Measurements from ENCODE around the gene FOXR1.

The FOXR1 gene

DNA sequence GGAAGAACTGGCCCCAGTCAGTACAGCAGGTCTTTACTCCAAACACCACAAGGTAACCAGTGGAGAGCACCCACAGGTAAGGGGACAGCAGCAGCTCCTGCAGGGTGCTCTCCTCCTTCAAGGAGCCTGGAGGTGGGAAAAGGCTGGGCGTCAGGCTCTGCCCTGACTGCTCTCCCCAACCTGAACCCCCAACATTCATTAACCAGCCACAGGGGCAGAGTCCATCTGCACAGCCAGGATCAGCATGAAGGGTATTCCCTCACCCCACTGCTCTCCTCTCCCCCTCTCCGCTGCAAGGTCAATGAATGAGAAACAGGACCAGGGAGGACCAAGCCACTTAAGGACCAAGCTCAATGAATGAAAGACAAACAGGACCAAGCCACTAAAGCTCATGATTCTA lies 55.4 kb downstream of the FOXR1 start:
- DNase-seq (ENCODE audit: low spot score) = no peak

DNA sequence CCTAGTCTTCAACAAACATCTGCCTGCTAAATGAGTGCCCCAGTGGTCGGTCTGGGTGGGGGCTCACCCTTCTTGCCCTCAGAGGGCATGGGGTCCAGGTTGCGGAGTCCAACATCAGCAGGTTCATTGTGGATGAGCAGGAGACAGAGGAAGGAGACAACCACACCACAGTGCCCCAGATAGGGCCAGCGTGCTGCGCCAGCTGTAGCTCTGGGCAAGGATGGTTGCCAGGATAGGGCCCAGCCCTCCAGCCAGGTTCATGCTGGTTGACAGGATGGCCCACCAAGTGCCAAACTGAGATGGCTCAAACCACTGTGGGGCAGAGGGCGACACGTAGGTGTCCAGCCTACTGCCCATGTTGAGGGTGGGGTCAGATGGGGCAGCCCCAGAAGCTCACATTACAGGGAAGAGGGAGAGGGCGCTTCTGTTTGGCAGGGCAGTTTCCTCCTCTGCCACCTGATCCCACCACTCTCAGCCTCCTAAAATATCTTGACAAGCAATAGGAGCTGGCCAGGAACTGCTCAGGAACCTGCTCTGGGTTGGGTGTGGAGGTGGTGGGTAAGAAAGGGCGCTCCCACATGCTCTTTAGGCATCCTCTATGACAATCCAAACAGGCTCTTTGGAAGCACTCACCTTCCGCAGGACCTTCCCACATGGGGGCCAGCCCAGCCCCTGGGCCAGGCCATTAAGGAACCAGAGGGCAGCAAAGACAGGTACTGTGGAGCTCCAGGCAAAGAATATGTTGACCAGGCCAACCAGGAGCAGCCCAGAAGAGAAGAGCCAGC lies 56.2 kb downstream of the FOXR1 start:
- no peak for DNase-seq (ENCODE audit: low spot score)

DNA sequence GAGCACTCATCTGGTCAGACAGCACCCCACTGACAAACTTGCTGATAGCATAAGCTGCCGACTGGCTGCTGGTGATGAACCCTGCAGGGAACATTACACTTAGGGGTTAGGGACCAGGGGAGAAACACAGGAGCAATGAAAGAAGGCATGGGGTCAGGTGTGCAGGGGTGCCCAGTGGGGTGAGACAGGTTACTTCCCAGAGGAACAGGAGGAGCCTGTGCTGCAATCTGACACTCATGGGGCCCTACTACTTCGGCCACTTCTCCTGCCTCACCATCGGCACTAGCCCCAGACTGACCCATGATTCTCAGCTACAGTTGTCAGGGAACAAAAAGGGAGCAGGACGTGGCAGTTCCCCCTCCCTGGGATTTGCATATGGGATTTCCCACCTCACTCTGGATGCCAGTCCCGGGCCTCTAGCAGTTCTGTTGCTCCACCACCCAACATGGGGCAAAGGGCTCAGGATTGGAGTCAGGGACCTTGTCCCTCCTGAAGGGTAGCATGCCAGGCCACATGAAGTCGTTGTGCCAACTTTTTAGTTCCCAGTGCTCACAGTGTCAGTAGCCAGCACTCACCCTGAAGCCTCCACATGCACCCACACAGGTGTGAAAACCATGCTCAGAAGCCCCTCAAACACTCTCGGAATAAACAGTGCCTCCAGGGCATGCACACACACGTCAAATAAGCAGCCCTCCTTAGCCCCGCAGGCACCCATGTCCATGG lies 56.9 kb downstream of the FOXR1 start:
- no peak for DNase-seq (ENCODE audit: low spot score)

DNA sequence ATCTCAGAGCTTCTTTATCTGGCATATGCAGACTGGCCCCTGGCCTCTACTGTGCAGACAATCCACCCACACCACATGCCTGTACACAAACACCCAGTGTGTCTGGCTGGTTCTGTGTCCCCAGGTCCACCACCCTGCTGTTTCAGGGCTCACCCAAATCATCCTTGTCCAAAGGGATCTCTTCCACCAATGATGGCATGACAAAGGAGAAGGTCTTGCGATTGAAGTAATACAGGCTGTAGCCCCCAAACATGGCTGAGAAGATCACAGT lies 57.4 kb downstream of the FOXR1 start:
- DNase-seq (ENCODE audit: low spot score) = no peak

DNA sequence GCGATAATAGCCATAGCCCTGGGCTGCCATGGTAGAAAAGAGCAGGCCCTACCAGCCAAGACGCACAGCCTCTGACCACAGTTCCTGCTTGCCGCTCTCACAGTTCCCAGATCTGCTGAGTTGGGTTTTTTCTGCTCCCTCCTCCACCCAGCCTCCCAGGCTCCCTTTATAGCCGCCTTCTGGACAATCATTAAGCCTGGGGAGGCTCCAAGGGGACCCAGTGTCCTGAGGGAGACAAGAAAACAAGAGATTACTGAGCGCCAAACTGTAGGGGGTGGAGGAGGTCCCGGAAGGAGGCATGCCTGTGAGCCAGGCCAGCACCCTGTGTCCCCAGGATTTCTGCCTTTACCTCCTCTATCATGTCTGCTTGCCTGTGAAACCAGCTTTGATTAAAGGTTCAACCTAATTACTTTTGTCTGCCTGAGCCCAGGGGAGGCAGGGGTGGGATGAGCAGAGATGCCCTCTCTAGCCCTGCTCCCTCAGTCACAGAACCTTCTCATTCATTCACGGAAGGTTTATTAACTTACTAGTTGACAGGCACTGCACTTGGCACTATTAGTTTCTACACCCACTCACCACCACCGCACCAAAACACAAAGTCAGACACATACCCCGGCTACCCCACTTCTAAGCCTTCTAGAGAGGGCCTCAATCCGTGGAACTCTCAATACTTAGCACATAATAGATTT lies 57.9 kb downstream of the FOXR1 start:
- DNase-seq (ENCODE audit: low spot score) = no peak

DNA sequence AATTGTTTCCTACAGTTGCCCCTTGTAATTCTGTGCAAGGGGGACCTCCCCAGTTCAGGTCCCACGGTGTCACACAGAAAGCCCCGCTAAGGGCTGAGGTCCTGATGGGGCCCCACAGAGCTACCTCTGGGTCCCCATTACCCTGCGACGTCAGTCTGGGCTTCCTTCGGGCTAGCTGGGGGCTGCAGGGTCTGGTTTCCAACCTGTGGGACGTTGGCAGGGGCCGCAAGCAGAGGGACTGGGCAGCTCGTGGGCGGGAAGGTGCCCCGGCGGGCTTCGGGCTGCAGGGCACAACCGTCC lies 58.4 kb downstream of the FOXR1 start:
- no peak for DNase-seq (ENCODE audit: low spot score)

DNA sequence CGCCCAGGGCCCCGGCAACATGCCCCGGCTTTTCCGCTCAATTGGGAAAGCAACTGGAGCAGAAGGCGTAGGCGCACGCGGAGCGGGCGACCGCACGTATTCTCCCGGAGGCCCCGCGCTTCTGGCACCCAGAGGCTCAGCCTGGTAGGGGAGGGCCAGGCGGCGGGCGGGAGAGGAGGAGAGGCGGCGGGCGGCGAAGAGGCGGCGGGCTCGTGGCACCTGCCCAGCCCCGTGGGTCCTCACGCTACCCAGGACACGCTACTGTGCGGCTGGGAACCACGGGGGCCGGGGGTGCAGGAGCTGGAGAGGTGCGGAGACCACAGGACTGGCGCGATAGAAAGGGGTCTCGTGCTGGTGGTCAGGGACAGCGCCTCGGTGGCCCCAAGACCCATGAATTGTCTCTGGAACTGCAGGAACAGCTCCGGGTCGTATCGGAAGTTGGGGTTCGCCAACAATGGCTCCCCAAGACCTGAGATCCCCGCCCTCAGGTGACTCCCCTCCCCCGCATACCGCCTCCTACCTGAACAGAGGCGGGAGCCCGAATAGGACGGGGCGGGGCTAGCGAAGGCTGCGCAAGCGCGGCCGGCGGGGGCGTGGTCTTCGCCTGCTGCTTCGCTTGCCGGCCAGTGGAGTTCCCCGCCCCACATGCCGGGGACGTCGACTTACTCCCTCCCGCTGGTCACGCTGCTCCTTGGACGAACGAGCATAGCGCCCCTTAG lies 58.9 kb downstream of the FOXR1 start, which contains the start of gene SLC37A4:
SLC37A4 (minus strand) TSS at position 549 of the 719 bp plus-strand sequence.
- peak; percentile 98 for DNase-seq (ENCODE audit: low spot score)
